Subcutaneous adipose tissue (tissue), 4 donors: Measurements from ENCODE around the gene UBL7. TPM values are rescaled to one million over a fixed set of nuclear protein-coding genes. Genes with fewer than 3 reads are reported as not detected.

Source experiments
- CTCF ChIP-seq: fragments of 450-650 bp; IDR thresholded peaks from one replicate; pipeline ENCODE4 v1.5.1; 2016; ENCODE audit warnings: low read depth, mild to moderate bottlenecking, control low read depth, antibody characterized with exemption, moderate library complexity
- total RNA-seq, 4 donors: library from RNA; depleted of rRNA; stranded (reverse); fragments of >200 nt; gene quantifications; one replicate each; pipeline ENCODE4 v1.1.0, GENCODE V29; 2016

Gene UBL7
- total RNA-seq, 4 donors from 2014 or later: 31.1 to 38.4 (median 38.2) TPM

- no peak for TF ChIP-seq CTCF
Observed at GRCh38 chr15:74442604-74443003, 18.4 kb downstream of the UBL7 start.

GRCh38 chr15:74442063-74442462, 18.9 kb downstream of the UBL7 start:
- TF ChIP-seq CTCF: no peak

GRCh38 chr15:74441248-74441941, 19.6 kb downstream of the UBL7 start:
- no peak for TF ChIP-seq CTCF

GRCh38 chr15:74438721-74439316, 22.1 kb downstream of the UBL7 start:
- no peak for TF ChIP-seq CTCF

GRCh38 chr15:74438206-74438605, 22.8 kb downstream of the UBL7 start:
- TF ChIP-seq CTCF: no peak

GRCh38 chr15:74434263-74435136, 26.5 kb downstream of the UBL7 start:
- no peak for TF ChIP-seq CTCF
